ENCODE data around the gene TMEM63A. TPM values are rescaled to one million over a fixed set of nuclear protein-coding genes. Genes with fewer than 3 reads are reported as not detected.

The TMEM63A gene
- total and polyA plus RNA-seq, 5 donors from 2014 or later = 66.9 to 454 (median 70.3) TPM

- Histone ChIP-seq H3K27me3 (ENCODE audit: control insufficient read depth, insufficient read depth, low read length) (no peaks in the 10 kb centered on the region), H3K4me1 (ENCODE audit: control insufficient read depth, insufficient read depth, low read length, poor library complexity, severe bottlenecking) (peaks cover 30% of the 10 kb centered on the region), H3K4me3 (ENCODE audit: low read depth, low read length) (peak overlapping the region; percentile 11), H3K9me3 (ENCODE audit: control insufficient read depth in 2 of 2, low read length in 2 of 2) (no peaks in the 10 kb centered on the region), H3K27ac (ENCODE audit: insufficient read depth, low read length, poor library complexity, severe bottlenecking) (peak overlapping the region; percentile 68), H3K36me3 (ENCODE audit: control insufficient read depth, insufficient read depth, low read length) (peaks cover 94% of the 10 kb centered on the region)
- no peak for DNase-seq
- H3K27ac Mint-ChIP-seq = peak overlapping the region; percentile 82 to 90 (median 89)
- ATAC-seq (ENCODE audit: low read depth in 2 of 2) = no peak
- peaks cover 5 to 63% (median 44%) of the 10 kb centered on the region in 4 donors for H3K4me1 Mint-ChIP-seq
- no peaks in the 10 kb centered on the region for H3K9me3 Mint-ChIP-seq
- H3K36me3 Mint-ChIP-seq = peaks cover 42% of the 10 kb centered on the region
- H3K4me3 Mint-ChIP-seq = peak overlapping the region in 3 of 4 donors; percentile 31 to 86 (median 72)
- H3K27me3 Mint-ChIP-seq = no peaks in the 10 kb centered on the region
These were observed 15.2 kb downstream of the TMEM63A start for GRCh38 chr1:225866981-225867380.

GRCh38 chr1:225866061-225866837 lies 15.9 kb downstream of the TMEM63A start:
- Mint-ChIP-seq H3K36me3 (peaks cover 37% of the 10 kb centered on the region), H3K4me1 (peaks cover 5 to 57% (median 37%) of the 10 kb centered on the region in 4 donors), H3K27me3 (no peaks in the 10 kb centered on the region), H3K9me3 (no peaks in the 10 kb centered on the region), H3K4me3 (peak overlapping the region; percentile 32 to 86 (median 69)), H3K27ac (peak overlapping the region; percentile 74 to 90 (median 76))
- ATAC-seq (ENCODE audit: low read depth in 2 of 2) (peak; percentile 96 to 98), DNase-seq (peak; percentile 47 to 78 (median 65))
- H3K4me1 ChIP-seq (ENCODE audit: control insufficient read depth, insufficient read depth, low read length, poor library complexity, severe bottlenecking) = peaks cover 30% of the 10 kb centered on the region
- no peaks in the 10 kb centered on the region for H3K27me3 ChIP-seq (ENCODE audit: control insufficient read depth, insufficient read depth, low read length)
- H3K36me3 ChIP-seq (ENCODE audit: control insufficient read depth, insufficient read depth, low read length) = peaks cover 94% of the 10 kb centered on the region
- peak overlapping the region; percentile 32 for H3K4me3 ChIP-seq (ENCODE audit: low read depth, low read length)
- no peaks in the 10 kb centered on the region for H3K9me3 ChIP-seq (ENCODE audit: control insufficient read depth in 2 of 2, low read length in 2 of 2)
- peak overlapping the region; percentile 68 for H3K27ac ChIP-seq (ENCODE audit: insufficient read depth, low read length, poor library complexity, severe bottlenecking)

- Histone ChIP-seq H3K9me3 (ENCODE audit: control insufficient read depth in 2 of 2, low read length in 2 of 2) (no peaks in the 10 kb centered on the region), H3K36me3 (ENCODE audit: control insufficient read depth, insufficient read depth, low read length) (peaks cover 94% of the 10 kb centered on the region), H3K27ac (ENCODE audit: insufficient read depth, low read length, poor library complexity, severe bottlenecking) (peak overlapping the region; percentile 68), H3K4me3 (ENCODE audit: low read depth, low read length) (no peak overlapping the region), H3K4me1 (ENCODE audit: control insufficient read depth, insufficient read depth, low read length, poor library complexity, severe bottlenecking) (peaks cover 30% of the 10 kb centered on the region), H3K27me3 (ENCODE audit: control insufficient read depth, insufficient read depth, low read length) (no peaks in the 10 kb centered on the region)
- no peaks in the 10 kb centered on the region for H3K27me3 Mint-ChIP-seq
- no peaks in the 10 kb centered on the region for H3K9me3 Mint-ChIP-seq
- H3K4me1 Mint-ChIP-seq = peaks cover 5 to 52% (median 33%) of the 10 kb centered on the region in 4 donors
- no peak for DNase-seq
- peaks cover 34% of the 10 kb centered on the region for H3K36me3 Mint-ChIP-seq
- peak overlapping the region; percentile 74 to 90 (median 76) for H3K27ac Mint-ChIP-seq
- peak in 1 of 2 donors; percentile 31 for ATAC-seq (ENCODE audit: low read depth in 2 of 2)
- peak overlapping the region in 3 of 4 donors; percentile 66 to 86 (median 72) for H3K4me3 Mint-ChIP-seq
These were observed 16.7 kb downstream of the TMEM63A start for GRCh38 chr1:225865514-225865913.

- Histone ChIP-seq H3K4me3 (ENCODE audit: low read depth, low read length) (no peak overlapping the region), H3K4me1 (ENCODE audit: control insufficient read depth, insufficient read depth, low read length, poor library complexity, severe bottlenecking) (peaks cover 30% of the 10 kb centered on the region), H3K27me3 (ENCODE audit: control insufficient read depth, insufficient read depth, low read length) (no peaks in the 10 kb centered on the region), H3K9me3 (ENCODE audit: control insufficient read depth in 2 of 2, low read length in 2 of 2) (no peaks in the 10 kb centered on the region), H3K27ac (ENCODE audit: insufficient read depth, low read length, poor library complexity, severe bottlenecking) (no peak overlapping the region), H3K36me3 (ENCODE audit: control insufficient read depth, insufficient read depth, low read length) (peaks cover 93% of the 10 kb centered on the region)
- Mint-ChIP-seq H3K27me3 (no peaks in the 10 kb centered on the region), H3K36me3 (peaks cover 34% of the 10 kb centered on the region), H3K4me1 (peaks cover 5 to 46% (median 29%) of the 10 kb centered on the region in 4 donors), H3K4me3 (no peak overlapping the region), H3K27ac (peak overlapping the region in 1 of 3 donors; percentile 8), H3K9me3 (no peaks in the 10 kb centered on the region)
- no peak for ATAC-seq (ENCODE audit: low read depth in 2 of 2)
- no peak for DNase-seq
These were observed 19.0 kb downstream of the TMEM63A start for GRCh38 chr1:225863167-225863566.

- no peak overlapping the region for H3K27ac Mint-ChIP-seq
- no peaks in the 10 kb centered on the region for H3K27me3 Mint-ChIP-seq
- peaks cover 93% of the 10 kb centered on the region for H3K36me3 ChIP-seq (ENCODE audit: control insufficient read depth, insufficient read depth, low read length)
- H3K9me3 Mint-ChIP-seq = no peaks in the 10 kb centered on the region
- no peak overlapping the region for H3K4me3 Mint-ChIP-seq
- H3K4me3 ChIP-seq (ENCODE audit: low read depth, low read length) = no peak overlapping the region
- DNase-seq (no peak), ATAC-seq (ENCODE audit: low read depth in 2 of 2) (no peak)
- no peak overlapping the region for H3K27ac ChIP-seq (ENCODE audit: insufficient read depth, low read length, poor library complexity, severe bottlenecking)
- peaks cover 36% of the 10 kb centered on the region for H3K36me3 Mint-ChIP-seq
- peaks cover 25% of the 10 kb centered on the region for H3K4me1 ChIP-seq (ENCODE audit: control insufficient read depth, insufficient read depth, low read length, poor library complexity, severe bottlenecking)
- H3K4me1 Mint-ChIP-seq = peaks cover 5 to 44% (median 28%) of the 10 kb centered on the region in 4 donors
- H3K27me3 ChIP-seq (ENCODE audit: control insufficient read depth, insufficient read depth, low read length) = no peaks in the 10 kb centered on the region
- H3K9me3 ChIP-seq (ENCODE audit: control insufficient read depth in 2 of 2, low read length in 2 of 2) = no peaks in the 10 kb centered on the region
These were observed 19.6 kb downstream of the TMEM63A start for GRCh38 chr1:225862581-225862950.

- Mint-ChIP-seq H3K4me1 (peaks cover 5 to 41% (median 25%) of the 10 kb centered on the region in 4 donors), H3K4me3 (no peak overlapping the region), H3K36me3 (peaks cover 35% of the 10 kb centered on the region), H3K9me3 (no peaks in the 10 kb centered on the region), H3K27me3 (no peaks in the 10 kb centered on the region), H3K27ac (no peak overlapping the region)
- peaks cover 19% of the 10 kb centered on the region for H3K4me1 ChIP-seq (ENCODE audit: control insufficient read depth, insufficient read depth, low read length, poor library complexity, severe bottlenecking)
- DNase-seq (no peak), ATAC-seq (ENCODE audit: low read depth in 2 of 2) (no peak)
- H3K36me3 ChIP-seq (ENCODE audit: control insufficient read depth, insufficient read depth, low read length) = peaks cover 92% of the 10 kb centered on the region
- no peaks in the 10 kb centered on the region for H3K9me3 ChIP-seq (ENCODE audit: control insufficient read depth in 2 of 2, low read length in 2 of 2)
- no peak overlapping the region for H3K27ac ChIP-seq (ENCODE audit: insufficient read depth, low read length, poor library complexity, severe bottlenecking)
- no peak overlapping the region for H3K4me3 ChIP-seq (ENCODE audit: low read depth, low read length)
- H3K27me3 ChIP-seq (ENCODE audit: control insufficient read depth, insufficient read depth, low read length) = no peaks in the 10 kb centered on the region
These were observed 20.2 kb downstream of the TMEM63A start for GRCh38 chr1:225861834-225862580.

GRCh38 chr1:225860876-225861441 lies 21.2 kb downstream of the TMEM63A start:
- ATAC-seq (ENCODE audit: low read depth in 2 of 2) = no peak
- peak overlapping the region in 1 of 3 donors; percentile 75 for H3K27ac Mint-ChIP-seq

More at GRCh38 chr1:225860876-225861441, 21.2 kb downstream of the TMEM63A start:
- peaks cover 30% of the 10 kb centered on the region for H3K36me3 Mint-ChIP-seq
- no peaks in the 10 kb centered on the region for H3K27me3 ChIP-seq (ENCODE audit: control insufficient read depth, insufficient read depth, low read length)
- peaks cover 92% of the 10 kb centered on the region for H3K36me3 ChIP-seq (ENCODE audit: control insufficient read depth, insufficient read depth, low read length)
- no peak overlapping the region for H3K4me3 Mint-ChIP-seq
- peaks cover under 1 to 32% (median 17%) of the 10 kb centered on the region in 4 donors for H3K4me1 Mint-ChIP-seq
- H3K9me3 Mint-ChIP-seq = no peaks in the 10 kb centered on the region
- no peak for DNase-seq
- H3K27ac ChIP-seq (ENCODE audit: insufficient read depth, low read length, poor library complexity, severe bottlenecking) = no peak overlapping the region
- no peak overlapping the region for H3K4me3 ChIP-seq (ENCODE audit: low read depth, low read length)
- H3K4me1 ChIP-seq (ENCODE audit: control insufficient read depth, insufficient read depth, low read length, poor library complexity, severe bottlenecking) = peaks cover 12% of the 10 kb centered on the region
- H3K9me3 ChIP-seq (ENCODE audit: control insufficient read depth in 2 of 2, low read length in 2 of 2) = no peaks in the 10 kb centered on the region
- H3K27me3 Mint-ChIP-seq = no peaks in the 10 kb centered on the region
